ENCODE measurements around the gene FAM111A. TPM values are rescaled to one million over a fixed set of nuclear protein-coding genes. Genes with fewer than 3 reads are reported as not detected.
A peak's percentile ranks its signal among the peaks of the same experiment; 100 is the strongest.

FAM111A gene
- total and polyA plus RNA-seq, 7 donors: 0.91 to 5.2 (median 3.1) TPM

DNA sequence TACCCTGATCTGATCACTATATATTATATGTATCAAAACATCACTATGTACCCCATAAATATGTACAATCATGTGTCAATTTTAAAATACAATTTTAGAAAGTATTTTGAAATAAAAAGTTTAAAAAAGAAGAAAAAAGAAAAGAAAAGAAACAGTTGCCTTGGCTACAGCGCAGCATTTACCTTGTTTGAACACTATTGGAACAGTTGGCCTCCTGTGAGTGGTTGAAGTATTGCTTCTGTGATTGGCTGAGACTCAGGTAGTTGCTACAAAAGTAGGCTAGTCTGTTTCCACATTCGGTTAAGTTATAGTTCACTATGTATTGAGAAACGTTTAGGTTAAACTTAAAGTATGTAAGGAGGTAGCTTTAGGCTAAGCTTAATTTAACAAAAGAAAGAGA lies 21.4 kb downstream of the FAM111A start:
- 65 to 91% (median 67%) methylated on average over 3 of the region's 3 CpGs for WGBS, 3 donors

DNA sequence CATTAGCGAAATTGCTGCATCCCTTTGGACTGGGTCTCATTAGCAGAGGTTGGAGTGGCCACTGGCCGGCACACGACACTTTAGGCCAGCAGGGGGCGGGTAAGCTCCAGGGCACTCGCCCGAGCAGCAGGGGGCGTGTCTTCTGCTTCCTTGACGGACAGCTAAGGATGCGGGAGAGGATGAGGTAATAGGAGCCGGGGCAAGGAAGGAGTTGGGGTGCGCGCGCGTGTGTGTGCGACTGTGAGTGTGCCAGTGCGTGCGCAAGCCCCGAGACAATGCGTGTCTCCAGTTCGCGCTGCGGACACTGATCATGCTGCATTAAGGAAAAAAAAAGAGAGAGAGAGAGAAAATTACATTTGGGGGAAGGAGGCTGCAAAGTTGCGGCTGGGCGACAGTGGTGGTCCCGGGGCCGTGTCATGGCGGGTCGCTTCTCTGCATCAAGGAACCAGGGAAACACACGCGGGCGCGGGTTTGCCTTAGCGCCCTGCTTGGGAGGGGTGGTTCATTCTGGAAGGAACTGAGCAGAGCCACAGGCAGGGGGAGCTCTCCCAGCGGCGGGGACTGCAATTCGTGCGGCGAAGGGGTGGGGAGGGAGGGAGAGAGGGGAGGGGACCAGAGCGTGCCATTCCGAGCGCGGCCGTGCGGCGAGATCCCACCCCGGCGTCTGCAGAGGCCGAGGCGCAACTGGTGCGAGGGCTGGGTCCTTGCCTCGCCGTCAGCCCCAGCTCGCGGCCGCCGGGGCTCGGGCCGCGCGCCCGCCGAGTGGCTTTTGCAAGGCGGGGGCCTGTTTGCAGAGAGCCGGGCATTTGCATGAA lies 29.1 kb downstream of the FAM111A start, which contains the start of gene DTX4:
Gene DTX4, plus strand, starts transcription at position 625 of the 815 bp plus-strand sequence. CDS start 464 bp downstream, outside the sequence.
- DNase-seq (peak; percentile 90 to 95), ATAC-seq (peak; percentile 94 to 99 (median 98))
- no peaks in the 10 kb centered on the region for H3K36me3 ChIP-seq (ENCODE audit: insufficient read depth in 1 of 2, low read depth in 1 of 2)
- H3K27ac ChIP-seq: no peak within 1 kb of the TSS
- H3K4me1 ChIP-seq: no peaks in the 10 kb centered on the region
- intact Hi-C loops (cut with DNase I): loop anchor here (1.0 to 10.0 kb wide), 6 partner anchors 36 to 503 kb away; partner anchors contain the start of gene OR5A2 (in 1 of the 2)
- TF ChIP-seq, protein P1, sequence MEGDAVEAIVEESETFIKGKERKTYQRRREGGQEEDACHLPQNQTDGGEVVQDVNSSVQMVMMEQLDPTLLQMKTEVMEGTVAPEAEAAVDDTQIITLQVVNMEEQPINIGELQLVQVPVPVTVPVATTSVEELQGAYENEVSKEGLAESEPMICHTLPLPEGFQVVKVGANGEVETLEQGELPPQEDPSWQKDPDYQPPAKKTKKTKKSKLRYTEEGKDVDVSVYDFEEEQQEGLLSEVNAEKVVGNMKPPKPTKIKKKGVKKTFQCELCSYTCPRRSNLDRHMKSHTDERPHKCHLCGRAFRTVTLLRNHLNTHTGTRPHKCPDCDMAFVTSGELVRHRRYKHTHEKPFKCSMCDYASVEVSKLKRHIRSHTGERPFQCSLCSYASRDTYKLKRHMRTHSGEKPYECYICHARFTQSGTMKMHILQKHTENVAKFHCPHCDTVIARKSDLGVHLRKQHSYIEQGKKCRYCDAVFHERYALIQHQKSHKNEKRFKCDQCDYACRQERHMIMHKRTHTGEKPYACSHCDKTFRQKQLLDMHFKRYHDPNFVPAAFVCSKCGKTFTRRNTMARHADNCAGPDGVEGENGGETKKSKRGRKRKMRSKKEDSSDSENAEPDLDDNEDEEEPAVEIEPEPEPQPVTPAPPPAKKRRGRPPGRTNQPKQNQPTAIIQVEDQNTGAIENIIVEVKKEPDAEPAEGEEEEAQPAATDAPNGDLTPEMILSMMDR (IDR thresholded peaks at IDR 0.05): peak; percentile 87
- H3K4me3 ChIP-seq: peak within 1 kb of the TSS; percentile 72
- no peaks in the 10 kb centered on the region for H3K9me3 ChIP-seq
- H3K27me3 ChIP-seq (ENCODE audit: insufficient read depth in 3 of 3, low read length in 2 of 3): peaks cover 0 to 27% (median 4%) of the 10 kb centered on the region in 3 donors
- WGBS, 3 donors: 1% methylated on average over 38 to 64 of the region's 64 CpGs

More for the DNA sequence above, 21.4 kb downstream of the FAM111A start:
- Histone ChIP-seq H3K9me3 (no peaks in the 10 kb centered on the region), H3K36me3 (ENCODE audit: insufficient read depth in 1 of 2, low read depth in 1 of 2) (no peaks in the 10 kb centered on the region), H3K27ac (no peak overlapping the region), H3K4me3 (no peak overlapping the region), H3K4me1 (no peaks in the 10 kb centered on the region), H3K27me3 (ENCODE audit: insufficient read depth in 3 of 3, low read length in 2 of 3) (peaks cover 0 to 5% (median 0%) of the 10 kb centered on the region in 3 donors)
- no peak for ATAC-seq
- TF ChIP-seq, protein P1 (IDR thresholded peaks at IDR 0.05): no peak
- intact Hi-C loops (cut with DNase I): no loop called here
- no peak for DNase-seq

DNA sequence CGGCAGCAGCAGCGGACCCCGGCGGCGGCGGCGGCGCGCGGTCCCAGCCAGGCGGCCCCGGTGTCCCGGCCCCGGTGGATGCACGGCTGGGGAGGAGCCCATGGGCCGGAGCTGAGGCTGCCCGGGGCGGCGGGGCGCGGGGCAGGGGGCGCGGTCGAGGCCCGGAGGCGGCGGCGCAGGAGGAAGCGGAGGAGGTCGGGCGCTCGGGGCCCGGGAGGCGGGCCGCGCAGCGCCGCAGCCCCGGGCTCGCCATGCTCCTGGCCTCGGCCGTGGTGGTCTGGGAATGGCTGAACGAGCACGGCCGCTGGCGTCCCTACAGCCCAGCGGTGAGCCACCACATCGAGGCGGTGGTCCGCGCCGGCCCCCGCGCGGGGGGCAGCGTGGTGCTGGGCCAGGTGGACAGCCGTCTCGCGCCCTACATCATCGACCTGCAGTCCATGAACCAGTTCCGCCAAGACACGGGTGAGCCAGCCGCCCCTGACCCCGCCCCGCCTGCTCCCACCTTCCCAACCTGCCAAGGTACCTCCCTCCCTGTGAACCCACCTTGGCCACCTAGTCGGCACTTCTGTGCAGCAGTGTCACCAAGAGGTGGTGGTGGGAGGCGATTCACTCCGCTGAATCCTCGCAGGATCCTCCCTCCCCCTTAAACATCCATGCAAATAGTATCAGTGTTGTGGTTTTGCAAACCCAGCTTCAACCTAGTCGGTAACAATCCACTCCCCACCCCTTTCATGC lies 29.9 kb downstream of the FAM111A start:
- ATAC-seq (no peak), DNase-seq (no peak)
- WGBS, 3 donors: 1% methylated on average over 25 to 70 of the region's 70 CpGs

More for the DNA sequence above, 29.9 kb downstream of the FAM111A start:
- no peaks in the 10 kb centered on the region for H3K36me3 ChIP-seq (ENCODE audit: insufficient read depth in 1 of 2, low read depth in 1 of 2)
- peaks cover 0 to 27% (median 4%) of the 10 kb centered on the region in 3 donors for H3K27me3 ChIP-seq (ENCODE audit: insufficient read depth in 3 of 3, low read length in 2 of 3)
- H3K9me3 ChIP-seq: no peaks in the 10 kb centered on the region
- intact Hi-C loops (cut with DNase I): loop anchor here (1.0 to 10.0 kb wide), 5 partner anchors 35 to 502 kb away; partner anchors contain the start of gene OR5A2 (in 1 of the 2)
- TF ChIP-seq, protein P1 (IDR thresholded peaks at IDR 0.05): no peak
- peak overlapping the region; percentile 72 for H3K4me3 ChIP-seq
- H3K4me1 ChIP-seq: no peaks in the 10 kb centered on the region
- no peak overlapping the region for H3K27ac ChIP-seq

Measured in psoas muscle (tissue), 8 donors.